GM19468 (cell line): ENCODE data around the gene POLN.
A peak's percentile ranks its signal among the peaks of the same experiment; 100 is the strongest.

ENCODE experiments used
- ATAC-seq: cut with Tn5 transposase; IDR thresholded peaks from one replicate; pipeline ENCODE4 v1.9.1; 2021; ENCODE audit warnings: mild to moderate bottlenecking, moderate library complexity, moderate number of reproducible peaks; ENCODE audit not compliant: unreplicated experiment; ENCODE audit errors: extremely low read depth

Gene POLN

DNA sequence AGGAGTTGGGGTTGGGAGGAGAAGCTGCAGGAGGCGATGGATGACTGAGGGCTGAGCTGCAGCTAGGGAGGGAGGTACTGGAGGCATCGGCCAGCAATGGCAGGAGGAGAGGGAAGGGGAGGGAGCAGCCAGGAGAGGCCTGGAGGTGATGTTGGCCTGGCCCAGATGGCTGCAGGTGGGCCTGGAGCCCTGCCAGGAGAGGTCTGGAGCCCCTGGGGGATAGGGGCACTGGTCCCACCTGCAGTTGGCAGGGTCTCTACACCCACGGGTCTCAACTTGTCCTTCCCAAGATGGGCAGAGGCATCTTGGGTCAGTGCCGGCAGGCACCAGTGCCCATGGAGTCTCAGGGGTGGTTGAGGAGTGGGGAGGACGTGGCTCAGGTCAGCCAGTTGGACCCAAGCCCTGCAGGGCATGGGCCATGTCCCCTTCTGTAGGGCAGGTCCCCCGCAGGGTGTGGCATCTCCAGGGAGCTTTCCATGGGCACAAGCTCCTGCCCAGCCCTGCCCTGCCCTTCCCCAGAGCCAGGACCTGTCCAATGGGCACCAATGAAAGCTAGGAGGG, 22.6 kb upstream of the POLN start:
- no peak for ATAC-seq

DNA sequence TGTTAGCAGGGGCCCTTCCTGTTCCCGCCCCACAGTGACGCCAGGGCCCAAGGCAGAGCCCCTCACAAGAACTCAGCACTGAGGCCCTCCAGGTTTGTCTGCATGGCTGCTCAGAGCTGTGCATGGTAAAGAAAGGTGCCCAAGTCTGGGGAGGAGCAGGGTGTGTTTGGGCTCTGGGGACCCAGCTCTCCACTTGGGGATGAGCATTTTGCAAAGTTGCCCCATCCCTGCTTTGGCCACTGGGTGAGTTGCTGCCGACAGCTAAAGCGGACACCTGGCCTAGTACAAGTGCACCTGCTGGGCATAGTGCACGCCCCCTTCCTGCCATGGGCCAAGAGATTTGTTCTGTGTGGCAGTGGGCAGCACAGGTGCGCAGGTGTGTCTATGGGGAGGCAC, 22.0 kb upstream of the POLN start:
- ATAC-seq: no peak

DNA sequence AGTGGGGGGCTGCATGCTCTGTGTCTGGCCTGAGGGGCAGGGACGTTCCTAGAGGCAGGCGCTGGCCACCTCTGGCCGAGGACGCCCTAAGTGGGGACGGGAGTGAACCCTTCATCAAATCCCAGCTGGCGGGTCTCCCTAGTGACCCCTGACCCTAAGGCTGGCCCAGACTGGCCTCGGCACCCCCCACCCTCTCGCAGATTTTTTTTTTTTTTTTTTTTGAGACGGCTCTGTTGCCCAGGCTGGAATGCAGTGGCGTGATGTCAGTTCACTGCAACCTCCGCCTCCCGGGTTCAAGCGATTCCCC, 21.0 kb upstream of the POLN start:
- ATAC-seq: no peak

DNA sequence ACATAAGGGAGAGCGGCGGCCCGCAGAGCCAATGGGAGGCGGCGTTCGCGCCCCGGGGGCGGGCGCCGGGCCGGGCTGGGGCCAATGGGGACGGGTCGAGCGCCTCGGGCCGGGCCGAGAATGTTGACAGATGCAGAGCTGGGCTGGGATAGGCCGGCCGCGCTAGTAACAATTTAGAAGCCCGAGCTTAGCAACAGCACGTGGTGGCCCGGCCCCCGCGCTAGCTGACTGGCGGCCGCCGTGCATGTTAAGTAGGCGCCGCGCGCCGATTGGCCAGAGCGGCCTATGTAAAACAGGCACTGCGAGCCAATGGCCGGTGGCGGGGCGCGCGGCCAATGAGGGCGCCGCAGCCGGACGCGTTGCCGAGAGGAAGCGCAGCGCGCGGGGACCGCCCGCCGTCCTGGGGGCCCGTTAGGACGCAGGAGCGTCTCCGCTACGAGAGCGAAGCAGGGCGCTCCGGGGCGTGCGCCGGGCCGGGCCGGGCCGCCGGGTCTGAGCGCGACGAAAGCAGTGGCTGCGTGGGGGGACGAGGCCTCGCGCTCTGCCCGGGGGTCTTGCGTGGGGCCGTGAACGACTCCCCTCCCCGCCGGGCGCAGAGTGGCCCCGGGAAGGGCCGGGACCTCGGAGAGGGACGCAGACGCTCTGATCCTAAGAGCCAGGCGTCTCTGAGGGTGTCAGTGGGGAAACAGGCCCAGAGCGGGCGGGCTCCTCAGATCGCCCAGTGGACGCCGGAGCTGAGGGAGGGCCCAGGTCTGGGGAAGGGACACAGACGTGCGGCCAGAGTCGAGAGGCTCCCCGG, 20.4 kb upstream of the POLN start:
- ATAC-seq: peak; percentile 84

DNA sequence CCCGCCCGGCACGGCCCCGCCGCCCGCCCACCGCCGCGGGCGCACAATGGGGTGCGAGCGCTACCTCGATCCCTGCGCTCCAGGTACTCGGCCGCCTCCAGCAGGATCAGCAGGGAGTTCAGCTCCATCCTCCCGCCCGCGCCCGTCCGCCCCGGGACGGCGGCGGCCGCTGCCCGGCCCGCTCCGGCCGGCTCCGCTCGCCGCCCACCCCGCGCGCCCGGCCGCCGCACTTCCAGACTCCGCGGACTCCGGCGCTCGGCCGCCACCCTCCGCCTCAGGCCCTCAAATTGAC, 19.9 kb upstream of the POLN start, which contains the start of gene MXD4:
TSS of gene MXD4 (minus strand) at position 257 of the 292 bp plus-strand sequence. CDS start at position 128, 129 bp downstream.
- ATAC-seq: no peak

DNA sequence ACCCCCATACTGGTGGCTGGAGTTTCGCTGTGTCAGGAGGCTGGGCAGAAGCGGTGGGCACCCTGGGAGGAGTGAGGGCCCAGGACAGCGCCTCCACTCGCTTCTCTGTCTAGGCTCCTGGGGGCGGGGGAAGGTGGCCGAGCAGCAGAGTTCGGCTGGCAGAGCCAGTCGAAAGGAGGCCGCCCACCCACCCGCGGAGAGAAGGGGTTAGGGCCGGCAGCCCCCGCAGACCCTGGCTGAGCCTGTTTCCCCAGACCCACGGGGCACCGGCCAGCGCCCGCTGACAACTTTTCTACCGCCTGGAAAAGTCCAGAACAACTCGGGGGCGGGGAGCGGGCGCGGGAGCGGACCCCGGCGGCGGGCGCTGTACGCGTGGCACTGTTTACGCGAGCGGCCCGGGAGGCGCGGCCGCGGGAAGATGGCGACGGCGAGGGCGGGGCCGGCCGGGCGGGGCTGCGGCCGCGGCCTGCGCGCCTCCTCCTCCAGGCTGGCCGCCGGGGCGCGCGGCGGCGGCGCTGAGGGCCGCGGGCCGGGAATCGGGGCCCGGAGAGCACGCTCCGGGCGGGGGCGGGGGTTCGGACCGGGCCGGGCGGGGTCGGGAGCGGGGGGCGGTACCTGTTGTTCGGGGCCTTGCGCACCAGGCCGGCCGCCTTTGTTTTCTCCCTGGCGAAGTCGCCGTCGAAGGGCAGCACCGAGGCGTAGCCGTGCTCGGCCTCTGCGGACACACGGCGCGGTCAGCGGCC, 19.4 kb upstream of the POLN start:
- no peak for ATAC-seq

DNA sequence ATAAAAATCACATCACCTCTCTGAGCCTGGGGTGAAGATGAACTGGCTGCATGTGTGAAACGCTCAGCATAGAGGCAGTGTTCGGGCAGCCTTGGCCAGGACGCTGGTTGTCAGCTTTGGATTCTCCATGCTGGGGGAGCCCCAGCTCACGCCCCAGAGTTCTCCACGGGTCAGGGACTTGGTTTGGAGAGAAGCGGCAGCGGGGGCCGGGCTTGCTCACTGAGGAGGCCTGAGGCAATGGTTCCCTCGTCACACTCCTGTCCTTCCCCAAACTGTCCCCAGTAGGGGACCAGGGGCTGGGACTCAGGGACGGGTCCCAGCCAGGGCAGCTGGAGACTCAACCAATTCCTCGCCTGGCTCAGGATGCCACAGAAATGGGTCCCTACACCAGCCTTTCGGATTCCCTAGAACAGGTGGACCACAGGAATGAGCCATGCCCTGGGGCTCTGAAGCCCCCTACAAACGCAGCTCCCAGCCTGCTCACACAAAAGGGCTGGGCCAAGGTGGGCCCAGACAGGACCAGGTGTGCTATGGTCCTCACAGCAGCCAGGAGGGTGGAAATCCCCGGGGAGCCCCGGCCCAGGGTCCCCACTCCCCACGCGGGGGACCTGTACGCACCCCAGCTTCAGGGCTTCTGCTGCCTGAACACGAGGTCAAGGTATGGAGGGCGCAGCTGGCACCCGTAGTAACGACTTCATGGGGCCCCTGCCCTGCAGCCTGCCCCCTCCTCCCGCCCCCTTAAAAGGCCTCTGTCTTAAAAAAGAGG, 18.6 kb upstream of the POLN start:
- ATAC-seq: no peak

DNA sequence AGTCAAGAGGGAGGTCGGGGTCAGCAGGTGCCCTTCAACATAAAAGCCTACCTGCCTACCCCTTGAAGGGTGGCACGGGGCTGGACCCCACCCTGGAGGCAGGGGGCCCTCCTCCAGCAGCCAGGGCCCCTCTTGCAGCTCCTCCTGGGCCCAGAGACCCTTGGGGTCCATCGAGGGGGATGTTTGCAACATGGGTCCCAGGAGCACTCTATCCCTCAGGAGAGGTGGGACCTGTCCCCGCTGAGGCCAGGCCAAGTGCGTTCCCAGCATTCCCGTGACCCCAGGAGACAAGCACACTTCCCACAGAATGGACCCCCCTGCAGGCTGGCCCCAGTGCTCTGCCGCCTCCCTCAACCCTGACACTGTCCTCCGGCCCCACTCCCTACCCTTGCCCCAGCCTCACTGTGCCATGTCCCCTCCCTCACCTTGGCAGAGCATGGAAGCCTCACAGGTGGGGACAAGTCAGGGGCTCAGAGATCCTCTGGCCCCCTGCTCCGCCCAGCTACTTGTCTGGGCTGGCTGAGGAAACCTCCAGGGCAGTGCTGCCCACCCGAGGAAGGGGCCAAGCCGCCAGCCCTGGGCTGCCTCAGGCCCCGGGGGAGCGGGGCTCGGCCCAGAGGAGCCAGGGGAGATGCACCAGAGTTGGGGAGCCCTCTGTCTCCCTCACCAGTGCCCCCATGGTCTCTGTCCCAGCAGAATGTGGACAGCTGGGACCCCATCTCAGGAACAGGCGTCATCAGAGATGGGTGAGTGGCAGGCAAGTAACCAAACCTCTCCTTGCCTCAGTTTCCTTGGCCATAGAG, 17.8 kb upstream of the POLN start:
- no peak for ATAC-seq

DNA sequence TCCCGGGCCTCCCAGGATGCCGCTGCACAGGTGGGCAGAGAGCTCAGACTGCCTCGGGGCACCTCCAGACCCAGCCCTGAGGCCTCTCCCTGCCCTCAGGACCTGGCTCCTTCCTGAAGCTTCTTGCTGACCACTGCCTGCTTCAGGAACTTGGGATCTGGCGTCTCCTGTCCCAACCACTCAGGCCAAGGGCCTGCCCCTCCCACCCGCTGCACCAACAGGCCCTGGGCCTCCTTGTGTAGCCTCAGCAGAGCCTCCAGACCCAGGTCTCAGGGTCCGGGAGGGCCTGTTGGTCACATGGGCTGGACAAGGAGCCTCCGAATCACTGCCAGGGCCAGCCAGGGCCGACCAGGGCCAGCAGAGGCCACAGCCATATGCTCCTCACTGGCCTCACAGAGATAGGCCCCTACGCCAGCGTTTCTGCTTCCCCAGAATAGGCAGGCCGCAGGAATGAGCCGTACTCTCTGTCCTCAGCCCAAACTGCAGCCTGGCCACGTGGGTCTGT, 17.2 kb upstream of the POLN start:
- ATAC-seq: no peak

DNA sequence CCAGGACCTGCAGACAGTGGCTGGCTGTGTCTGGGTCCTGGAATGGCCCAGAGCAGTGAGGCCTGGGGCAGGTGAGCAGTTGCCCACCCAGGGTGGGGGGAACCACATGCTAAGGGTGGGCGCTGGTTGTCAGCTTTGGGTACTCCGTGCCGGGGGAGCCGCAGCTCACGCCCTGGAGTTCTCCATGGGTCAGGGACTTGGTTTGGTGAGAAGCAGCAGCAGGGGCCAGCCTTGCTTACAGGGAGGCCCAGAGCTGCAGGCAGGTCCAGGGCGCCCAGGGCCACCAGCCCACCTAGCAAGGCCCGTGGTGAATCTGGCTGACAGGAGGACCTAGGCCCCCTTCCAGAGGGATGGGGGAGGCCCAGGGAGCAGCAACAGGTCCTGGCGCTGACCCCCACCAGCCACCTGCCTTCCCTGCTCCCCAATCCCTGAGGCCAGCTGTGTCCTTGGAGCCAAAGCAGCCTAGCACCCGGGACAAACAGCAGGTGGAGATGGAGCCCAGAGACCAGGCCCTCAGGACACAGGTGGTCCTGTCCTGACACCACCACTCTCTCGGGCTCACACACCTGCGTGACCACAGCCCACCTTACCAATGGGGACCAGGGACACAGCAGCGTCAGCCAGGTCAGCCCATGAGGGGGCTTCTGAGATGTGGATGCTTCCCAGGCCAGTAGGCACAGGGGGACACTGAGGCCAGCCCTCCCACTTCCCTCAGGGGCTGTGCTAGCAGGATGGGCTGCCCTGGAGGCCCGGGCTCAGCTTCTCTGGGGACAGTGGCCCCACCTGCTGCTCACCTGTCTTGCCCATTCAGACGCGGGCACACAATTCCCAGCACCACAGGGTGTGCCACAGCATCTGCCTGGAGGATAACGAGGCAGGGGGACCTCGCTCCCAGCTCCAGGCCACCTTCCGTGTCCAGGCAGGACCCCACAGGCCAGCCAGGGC, 16.4 kb upstream of the POLN start:
- ATAC-seq: no peak

DNA sequence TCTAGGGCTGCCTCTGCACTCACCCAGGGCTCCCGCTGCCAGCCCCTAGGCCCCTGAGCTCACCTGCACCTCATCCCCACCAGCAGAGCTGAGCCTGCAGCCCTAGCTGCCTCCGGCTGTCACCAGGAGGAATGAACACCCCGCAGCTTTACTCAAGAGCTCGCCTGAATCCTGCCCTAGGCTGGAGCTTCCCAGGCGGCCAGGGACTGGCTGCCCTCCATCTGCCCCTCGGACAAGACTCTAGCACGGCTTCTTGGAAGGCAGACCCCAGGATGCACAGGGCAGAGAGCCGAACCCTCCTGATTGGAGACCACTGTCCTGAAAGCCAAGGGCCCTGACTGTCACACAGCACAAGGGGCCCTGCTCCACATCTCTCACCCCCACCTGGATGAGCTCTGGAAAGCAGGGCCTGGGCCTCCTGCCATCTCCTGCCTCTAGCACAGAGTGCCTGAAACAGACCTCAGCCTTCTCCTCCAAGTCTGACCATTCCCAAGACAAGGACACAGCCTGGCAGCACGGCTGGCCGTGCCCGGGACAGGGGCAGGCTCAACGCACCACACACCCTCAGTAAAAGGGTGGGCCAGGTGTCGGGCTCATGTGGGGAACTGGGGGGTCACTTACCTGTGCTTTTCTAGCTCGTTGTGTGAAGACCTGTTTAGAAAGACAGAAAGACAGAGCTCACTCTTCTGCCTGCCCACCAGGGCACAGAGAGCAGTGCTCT, 15.6 kb upstream of the POLN start:
- ATAC-seq: no peak

DNA sequence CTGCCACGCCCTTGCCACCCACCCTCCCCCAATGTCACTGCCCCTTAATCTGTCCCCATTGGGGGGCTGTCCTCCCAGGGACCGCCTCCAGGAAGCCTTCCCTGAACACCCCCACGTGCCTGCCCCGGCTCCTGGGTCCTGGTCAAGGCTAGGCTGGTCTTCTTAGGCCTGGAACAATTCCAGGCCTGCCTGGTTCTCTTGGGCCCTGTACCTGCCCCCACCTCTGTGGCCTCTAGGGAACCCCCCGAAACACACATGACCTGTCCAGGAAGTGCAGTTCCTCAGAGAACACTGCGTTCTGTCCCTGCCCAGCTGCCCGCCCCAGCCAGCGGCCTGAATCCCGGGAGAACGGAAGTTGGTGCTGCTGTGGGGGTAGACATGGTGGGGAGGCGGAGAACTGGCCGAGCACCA, 14.9 kb upstream of the POLN start:
- ATAC-seq: no peak

DNA sequence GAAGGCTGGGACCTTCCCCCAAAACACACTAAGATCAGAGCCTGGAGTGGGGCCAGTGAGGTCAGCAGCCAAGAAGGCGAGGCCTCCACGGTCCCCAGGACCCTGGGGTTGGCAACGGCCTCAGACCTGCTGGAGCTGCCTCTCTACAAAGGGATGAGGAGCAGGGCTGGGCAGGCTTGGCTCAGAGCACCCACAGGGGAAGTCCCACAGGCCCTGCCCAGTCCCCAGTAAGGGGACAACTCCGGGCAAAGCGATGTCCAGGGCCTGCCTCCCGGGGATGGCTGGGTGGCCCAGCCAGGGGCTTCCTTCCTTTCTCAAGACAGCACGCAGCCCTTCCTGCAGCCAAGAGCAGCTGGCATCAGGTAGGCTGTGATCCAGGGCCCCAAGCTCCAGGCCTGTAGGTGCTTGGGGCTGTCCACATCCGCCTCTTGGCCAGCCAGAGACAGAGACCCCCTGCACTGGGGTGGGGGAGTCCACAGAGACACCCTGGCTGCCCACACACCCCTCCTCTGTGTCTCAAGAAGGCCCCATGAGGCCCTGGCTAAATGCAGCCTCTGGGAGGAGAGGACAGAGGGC, 14.3 kb upstream of the POLN start:
- no peak for ATAC-seq

DNA sequence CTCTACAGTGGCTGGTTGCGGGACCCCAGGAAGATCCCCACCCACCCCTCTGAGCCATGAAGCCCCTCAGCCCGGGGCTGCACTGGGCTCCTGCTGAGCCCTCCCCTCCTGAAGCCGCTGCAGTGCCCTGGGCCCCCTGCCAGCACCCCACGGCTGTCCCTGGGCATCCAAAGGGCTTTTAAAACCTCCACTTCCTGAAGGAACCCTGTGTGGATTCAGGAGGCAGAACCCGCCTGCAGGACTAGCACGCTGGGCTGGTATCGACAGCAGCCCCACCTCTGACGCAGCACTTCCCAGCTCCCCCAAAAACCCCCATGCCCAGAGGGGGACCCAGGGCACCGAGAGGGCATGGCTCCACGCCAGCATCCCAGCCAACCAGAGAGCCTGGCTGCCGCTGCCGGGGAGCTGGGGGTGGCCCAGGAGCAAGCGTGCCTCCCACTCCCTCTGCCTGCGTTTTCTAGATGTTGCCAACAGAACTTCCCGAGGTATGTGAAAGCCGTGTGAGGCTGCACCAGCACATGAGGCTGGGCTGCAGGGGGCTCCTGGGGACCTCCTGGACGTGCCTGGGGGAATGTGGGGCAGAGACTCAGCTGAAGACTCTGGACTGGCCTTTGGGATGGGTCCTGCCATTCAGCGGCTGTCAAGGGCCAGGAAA, 13.7 kb upstream of the POLN start:
- ATAC-seq: no peak

DNA sequence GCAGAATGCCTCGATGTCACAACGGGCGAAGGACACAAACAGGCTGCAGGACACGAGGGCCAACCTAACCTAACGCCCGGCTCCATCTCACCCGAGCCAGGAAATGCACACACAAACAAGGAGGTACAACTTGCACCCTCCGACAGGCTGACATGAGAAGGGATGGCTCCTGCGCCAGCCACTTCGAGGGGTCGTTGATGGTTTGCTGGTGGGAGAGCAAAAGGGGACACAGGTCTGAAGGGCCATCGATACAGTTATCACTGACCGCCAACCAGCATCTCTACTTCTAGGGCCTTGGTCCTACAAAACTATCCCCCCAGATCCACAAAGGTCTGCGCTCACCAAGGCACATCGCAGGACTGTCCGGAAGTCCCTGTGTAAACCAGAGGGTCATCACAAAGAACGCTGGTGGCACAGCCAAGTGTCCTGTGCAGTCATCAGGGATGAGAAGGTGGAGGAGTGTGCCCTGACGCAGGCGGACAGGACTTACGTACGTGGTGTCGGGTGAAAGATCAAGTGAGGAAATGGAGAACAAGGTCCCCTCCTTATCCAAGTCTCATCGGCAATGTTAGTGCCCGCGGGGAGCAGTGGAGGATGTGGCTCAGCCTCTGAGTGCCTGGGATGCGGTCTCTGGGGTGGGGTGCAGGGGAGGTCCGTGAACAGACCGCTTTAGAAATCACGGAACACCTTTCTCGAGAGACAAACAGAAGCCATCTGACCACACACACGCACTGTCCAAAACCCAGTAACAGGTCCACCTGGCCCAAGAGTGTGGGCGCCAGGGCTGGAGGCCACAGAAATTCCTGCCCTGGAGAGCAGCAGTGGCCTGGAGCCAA, 13.0 kb upstream of the POLN start:
- ATAC-seq: no peak
